Stomach (tissue), 9 donors: Measurements from ENCODE around the gene ANO1. TPM values are rescaled to one million over a fixed set of nuclear protein-coding genes. Genes with fewer than 3 reads are reported as not detected.

Experiments used
- DNase-seq, 2 donors: peaks; one replicate each; pipeline versions ENCODE4 v3.0.0 to v3.0.0-alpha.2; 2013 to 2019
- H3K27ac ChIP-seq, 5 donors: fragments of 200-600 bp in 4 of 5; sonication (generic) in 4 of 5; one replicate each; pipeline ENCODE4 v1.5.1; 2013 to 2019; ENCODE audit warnings: mild to moderate bottlenecking in 1 of 5, moderate library complexity in 1 of 5
- H3K27me3 ChIP-seq, 3 donors: fragments of 200-600 bp; sonication (generic); one replicate each; pipeline ENCODE4 v1.5.1; 2017 to 2019; ENCODE audit warnings: mixed run types in 1 of 3
- H3K36me3 ChIP-seq, 4 donors: fragments of 200-600 bp; sonication (generic); 1 replicate in 3 of 4; 2 replicates in 1 of 4; pipeline ENCODE4 v1.5.1; 2016 to 2019
- H3K4me1 ChIP-seq, 4 donors: fragments of 200-600 bp; sonication (generic); one replicate each; pipeline ENCODE4 v1.5.1; 2016 to 2019
- H3K4me3 ChIP-seq, 4 donors: fragments of 200-600 bp; sonication (generic) in 3 of 4; one replicate each; pipeline ENCODE4 v1.5.1; 2016 to 2019; ENCODE audit warnings: mild to moderate bottlenecking in 1 of 4
- H3K9me3 ChIP-seq, 4 donors: fragments of 200-600 bp; sonication (generic); one replicate each; pipeline ENCODE4 v1.5.1; 2016 to 2019
- CTCF ChIP-seq, 7 experiments: fragments of 450-650 bp in 4 of 7; fragments of 200-600 bp in 3 of 7; sonication (generic) in 3 of 7; IDR thresholded peaks; one replicate each; pipeline ENCODE4 v1.5.1; 2016 to 2019; ENCODE audit warnings: antibody characterized with exemption in 7 of 7, control low read depth in 2 of 7, mild to moderate bottlenecking in 1 of 7
- EP300 ChIP-seq: sonication (generic); formaldehyde crosslinking; IDR thresholded peaks from one replicate; pipeline ENCODE4 v1.6.1; 2017; ENCODE audit warnings: antibody characterized with exemption
- POLR2A ChIP-seq, 4 donors: fragments of 450-650 bp; IDR thresholded peaks; one replicate each; pipeline ENCODE4 v1.6.1; 2016; ENCODE audit warnings: antibody characterized with exemption in 4 of 4, control low read depth in 2 of 4, mild to moderate bottlenecking in 1 of 4, moderate library complexity in 1 of 4
- POLR2AphosphoS5 ChIP-seq, 3 donors: sonication (generic); formaldehyde crosslinking; IDR thresholded peaks; one replicate each; pipeline ENCODE4 v1.6.1; 2016; ENCODE audit warnings: antibody characterized with exemption in 3 of 3
- WGBS, 5 donors: extraction: QIAGEN DNeasy Blood & Tissue Kit in 3 of 5; methylation state at CpG; one replicate each; pipeline versions ENCODE4 v1.1.5 to v1.1.7; 2013 to 2018; 5-methylcytosine and 5-hydroxymethylcytosine counted together
- intact Hi-C: fragments of 100-400 bp; cut with DNase I; formaldehyde crosslinking; loops from one replicate; pipeline ENCODE4 v1.15.1; 2023; ENCODE audit warnings: low total_unique reads
- polyA plus RNA-seq, 3 donors: library from polyadenylated mRNA; stranded (reverse); fragments of 200-250 nt; gene quantifications; one replicate each; pipeline ENCODE4 v1.2.3, GENCODE V29; 2013
- total RNA-seq, 5 donors: library from RNA; depleted of rRNA; stranded (reverse); fragments of >200 nt; gene quantifications; one replicate each; pipeline versions ENCODE4 v1.1.0 to v1.2.3, GENCODE V29; 2014 to 2016
- donor health status: healthy with polysubstance abuse.
- donor health status: Bipolar disorder and iron deficiency.
- donor health status: healthy.

Gene ANO1
- total and polyA plus RNA-seq, 8 donors = 1.8 to 69.6 (median 12.9) TPM

GRCh38 chr11:70153133-70153727 lies 75.1 kb downstream of the ANO1 start:
- H3K27me3 ChIP-seq = peaks cover 0 to 2% (median 0%) of the 10 kb centered on the region in 3 donors
- no peaks in the 10 kb centered on the region for H3K9me3 ChIP-seq
- 75 to 89% (median 86%) methylated on average over 7 of the region's 7 CpGs for WGBS, 5 donors
- TF ChIP-seq EP300 = no peak
- no peak for TF ChIP-seq CTCF (IDR thresholded peaks at IDR 0.05)
- no peak for TF ChIP-seq POLR2A (IDR thresholded peaks at IDR 0.05)
- TF ChIP-seq POLR2AphosphoS5 (IDR thresholded peaks at IDR 0.05) = no peak
- intact Hi-C loops = no loop called here
- no peak overlapping the region for H3K4me3 ChIP-seq
- H3K27ac ChIP-seq = no peak overlapping the region
- peaks cover 0 to 6% (median 0%) of the 10 kb centered on the region in 4 donors for H3K36me3 ChIP-seq
- DNase-seq = no peak
- no peaks in the 10 kb centered on the region for H3K4me1 ChIP-seq

GRCh38 chr11:70155386-70155785 lies 77.3 kb downstream of the ANO1 start:
- Histone ChIP-seq H3K27ac (no peak overlapping the region), H3K36me3 (peaks cover 0 to 6% (median 0%) of the 10 kb centered on the region in 4 donors), H3K9me3 (no peaks in the 10 kb centered on the region), H3K4me1 (peaks cover 5 to 17% (median 14%) of the 10 kb centered on the region in 4 donors), H3K4me3 (no peak overlapping the region), H3K27me3 (no peaks in the 10 kb centered on the region)
- WGBS, 5 donors = 83 to 94% (median 87%) methylated on average over 14 of the region's 14 CpGs
- DNase-seq = no peak
- TF ChIP-seq POLR2AphosphoS5 (IDR thresholded peaks at IDR 0.05) (no peak), EP300 (no peak), CTCF (IDR thresholded peaks at IDR 0.05) (no peak), POLR2A (IDR thresholded peaks at IDR 0.05) (no peak)
- intact Hi-C loops = no loop called here

GRCh38 chr11:70156291-70157037 lies 78.3 kb downstream of the ANO1 start:
- no peak overlapping the region for H3K27ac ChIP-seq
- no peak for TF ChIP-seq POLR2AphosphoS5 (IDR thresholded peaks at IDR 0.05)
- TF ChIP-seq CTCF (IDR thresholded peaks at IDR 0.05) = no peak
- TF ChIP-seq POLR2A (IDR thresholded peaks at IDR 0.05) = no peak
- TF ChIP-seq EP300 = no peak
- no peak for DNase-seq
- no peaks in the 10 kb centered on the region for H3K27me3 ChIP-seq
- peaks cover 0 to 6% (median 0%) of the 10 kb centered on the region in 4 donors for H3K36me3 ChIP-seq
- peaks cover 5 to 21% (median 18%) of the 10 kb centered on the region in 4 donors for H3K4me1 ChIP-seq
- no peaks in the 10 kb centered on the region for H3K9me3 ChIP-seq
- intact Hi-C loops = no loop called here
- 82 to 92% (median 87%) methylated on average over 18 of the region's 18 CpGs for WGBS, 5 donors
- H3K4me3 ChIP-seq = no peak overlapping the region

GRCh38 chr11:70158201-70158600 lies 80.1 kb downstream of the ANO1 start:
- intact Hi-C loops = no loop called here
- H3K4me1 ChIP-seq = peaks cover 5 to 21% (median 18%) of the 10 kb centered on the region in 4 donors
- peaks cover 0 to 14% (median 0%) of the 10 kb centered on the region in 3 donors for H3K27me3 ChIP-seq
- WGBS, 5 donors = 40 to 62% (median 57%) methylated on average over 6 to 8 of the region's 8 CpGs
- no peaks in the 10 kb centered on the region for H3K9me3 ChIP-seq
- no peak overlapping the region for H3K27ac ChIP-seq
- H3K4me3 ChIP-seq = no peak overlapping the region
- peaks cover 0 to 15% (median 0%) of the 10 kb centered on the region in 4 donors for H3K36me3 ChIP-seq
- peak in 1 of 2 donors; percentile 44 for DNase-seq
- TF ChIP-seq EP300 = no peak
- TF ChIP-seq POLR2AphosphoS5 (IDR thresholded peaks at IDR 0.05) = no peak
- peak in 1 of 7 experiments; percentile 9 for TF ChIP-seq CTCF (IDR thresholded peaks at IDR 0.05)
- TF ChIP-seq POLR2A (IDR thresholded peaks at IDR 0.05) = no peak
